Endothelial cell (in vitro differentiated cells): Measurements from ENCODE around the gene LBX2. TPM values are rescaled to one million over a fixed set of nuclear protein-coding genes. Genes with fewer than 3 reads are reported as not detected.

Experiments
- DNase-seq: peaks from one replicate; pipeline ENCODE4 v3.0.0; 2021; ENCODE audit warnings: low spot score
- H3K27ac Mint-ChIP-seq: one replicate; pipeline ENCODE4 v1.8.0; 2021; ENCODE audit warnings: mixed read lengths, inconsistent platforms; ENCODE audit not compliant: unreplicated experiment
- H3K27me3 Mint-ChIP-seq: one replicate; pipeline ENCODE4 v1.8.0; 2021; ENCODE audit warnings: mild to moderate bottlenecking, moderate library complexity, mixed read lengths, inconsistent platforms; ENCODE audit not compliant: unreplicated experiment
- H3K36me3 Mint-ChIP-seq: one replicate; pipeline ENCODE4 v1.8.0; 2021; ENCODE audit warnings: mild to moderate bottlenecking, low read depth, mixed read lengths, inconsistent platforms; ENCODE audit not compliant: unreplicated experiment
- H3K4me1 Mint-ChIP-seq: one replicate; pipeline ENCODE4 v1.8.0; 2021; ENCODE audit warnings: mild to moderate bottlenecking, mixed read lengths, inconsistent platforms; ENCODE audit not compliant: unreplicated experiment
- H3K4me3 Mint-ChIP-seq: one replicate; pipeline ENCODE4 v1.8.0; 2021; ENCODE audit warnings: mild to moderate bottlenecking, mixed read lengths, inconsistent platforms; ENCODE audit not compliant: unreplicated experiment
- H3K9me3 Mint-ChIP-seq: one replicate; pipeline ENCODE4 v1.8.0; 2021; ENCODE audit warnings: mixed read lengths, inconsistent platforms; ENCODE audit not compliant: unreplicated experiment
- total RNA-seq: library from RNA; stranded (reverse); fragmentation: NEBNext Ultra II Directional; extraction: Animal tissue kit (Norgen Biotek cat#: 25700); gene quantifications from one replicate; pipeline ENCODE4 v1.2.1, GENCODE V29; 2021; ENCODE audit not compliant: unreplicated experiment
- TF ChIP-seq, protein P1 (sequence below): fragments of 200-600 bp; sonication (generic); IDR thresholded peaks from one replicate; pipeline ENCODE4 v1.5.0; 2021; ENCODE audit warnings: antibody characterized with exemption; ENCODE audit not compliant: unreplicated experiment

The LBX2 gene
- total RNA-seq, 1 donor from 2014 or later: not detected

DNA sequence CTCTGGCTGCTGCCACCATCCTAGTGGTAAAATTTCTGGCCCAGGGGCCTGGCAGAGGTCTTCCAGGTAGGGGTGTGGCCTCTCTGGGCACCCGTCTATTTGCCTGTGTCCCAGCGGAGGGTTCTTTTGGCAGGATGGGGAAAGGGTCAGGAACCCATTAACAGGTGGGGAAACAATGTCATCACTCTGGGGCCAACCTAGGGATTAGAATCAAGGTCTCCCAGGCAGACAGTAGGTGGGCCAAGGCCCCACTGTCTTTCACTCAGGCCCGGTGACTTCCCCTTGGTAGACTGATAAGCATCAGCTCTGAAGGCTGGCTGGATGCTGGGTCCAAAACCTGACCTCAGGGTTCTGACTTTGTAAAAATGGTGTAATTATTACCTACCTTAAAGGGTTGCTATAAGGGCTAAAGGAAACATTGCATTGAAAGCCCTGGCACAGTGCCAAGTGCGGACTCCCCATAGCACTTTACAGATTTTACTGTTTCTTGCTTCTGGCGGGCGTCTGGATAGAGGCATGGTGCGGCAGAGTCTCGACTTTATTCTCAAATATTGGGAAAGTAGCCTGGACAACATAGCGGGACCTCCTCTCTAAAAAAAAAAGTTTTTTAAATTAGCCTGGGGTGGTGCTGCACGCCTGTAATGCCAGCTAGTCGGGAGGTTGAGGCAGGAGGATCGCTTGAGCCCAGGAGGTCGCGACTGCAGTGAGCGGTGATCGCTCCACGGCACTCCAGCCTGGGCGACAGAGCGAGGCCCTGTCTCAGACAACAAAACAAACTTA is 2.2 kb downstream of the LBX2 start:
- peaks cover 13% of the 10 kb centered on the region for H3K4me1 Mint-ChIP-seq
- DNase-seq: no peak
- H3K27me3 Mint-ChIP-seq: peaks cover 37% of the 10 kb centered on the region
- H3K9me3 Mint-ChIP-seq: no peaks in the 10 kb centered on the region
- H3K27ac Mint-ChIP-seq: no peak overlapping the region
- peak overlapping the region; percentile 77 for H3K4me3 Mint-ChIP-seq
- TF ChIP-seq, protein P1, sequence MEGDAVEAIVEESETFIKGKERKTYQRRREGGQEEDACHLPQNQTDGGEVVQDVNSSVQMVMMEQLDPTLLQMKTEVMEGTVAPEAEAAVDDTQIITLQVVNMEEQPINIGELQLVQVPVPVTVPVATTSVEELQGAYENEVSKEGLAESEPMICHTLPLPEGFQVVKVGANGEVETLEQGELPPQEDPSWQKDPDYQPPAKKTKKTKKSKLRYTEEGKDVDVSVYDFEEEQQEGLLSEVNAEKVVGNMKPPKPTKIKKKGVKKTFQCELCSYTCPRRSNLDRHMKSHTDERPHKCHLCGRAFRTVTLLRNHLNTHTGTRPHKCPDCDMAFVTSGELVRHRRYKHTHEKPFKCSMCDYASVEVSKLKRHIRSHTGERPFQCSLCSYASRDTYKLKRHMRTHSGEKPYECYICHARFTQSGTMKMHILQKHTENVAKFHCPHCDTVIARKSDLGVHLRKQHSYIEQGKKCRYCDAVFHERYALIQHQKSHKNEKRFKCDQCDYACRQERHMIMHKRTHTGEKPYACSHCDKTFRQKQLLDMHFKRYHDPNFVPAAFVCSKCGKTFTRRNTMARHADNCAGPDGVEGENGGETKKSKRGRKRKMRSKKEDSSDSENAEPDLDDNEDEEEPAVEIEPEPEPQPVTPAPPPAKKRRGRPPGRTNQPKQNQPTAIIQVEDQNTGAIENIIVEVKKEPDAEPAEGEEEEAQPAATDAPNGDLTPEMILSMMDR: no peak
- peaks cover 13% of the 10 kb centered on the region for H3K36me3 Mint-ChIP-seq

DNA sequence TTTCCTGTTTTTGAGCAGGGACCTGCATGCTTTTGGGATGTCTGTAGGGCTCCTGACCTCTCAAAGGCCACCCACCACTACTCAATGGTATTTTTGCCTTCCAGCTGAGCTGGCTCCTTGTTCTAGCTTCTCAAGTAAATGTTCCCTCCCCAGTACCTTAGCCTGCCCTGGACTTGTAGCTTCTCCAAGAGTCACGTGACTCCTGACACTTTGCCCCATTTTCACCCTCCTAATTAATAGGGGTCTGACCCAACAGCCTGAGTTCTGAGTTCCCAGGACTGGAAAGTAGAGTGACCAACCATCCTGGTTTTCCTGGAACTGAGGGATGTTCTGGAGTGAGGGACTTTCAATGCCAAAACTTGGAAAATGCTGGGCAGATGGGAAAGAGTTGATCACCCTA is 4.0 kb downstream of the LBX2 start:
- peaks cover 13% of the 10 kb centered on the region for H3K4me1 Mint-ChIP-seq
- TF ChIP-seq, protein P1: no peak
- no peak for DNase-seq
- H3K27ac Mint-ChIP-seq: no peak overlapping the region
- peaks cover 29% of the 10 kb centered on the region for H3K27me3 Mint-ChIP-seq
- H3K36me3 Mint-ChIP-seq: peaks cover 26% of the 10 kb centered on the region
- H3K4me3 Mint-ChIP-seq: no peak overlapping the region
- H3K9me3 Mint-ChIP-seq: no peaks in the 10 kb centered on the region

DNA sequence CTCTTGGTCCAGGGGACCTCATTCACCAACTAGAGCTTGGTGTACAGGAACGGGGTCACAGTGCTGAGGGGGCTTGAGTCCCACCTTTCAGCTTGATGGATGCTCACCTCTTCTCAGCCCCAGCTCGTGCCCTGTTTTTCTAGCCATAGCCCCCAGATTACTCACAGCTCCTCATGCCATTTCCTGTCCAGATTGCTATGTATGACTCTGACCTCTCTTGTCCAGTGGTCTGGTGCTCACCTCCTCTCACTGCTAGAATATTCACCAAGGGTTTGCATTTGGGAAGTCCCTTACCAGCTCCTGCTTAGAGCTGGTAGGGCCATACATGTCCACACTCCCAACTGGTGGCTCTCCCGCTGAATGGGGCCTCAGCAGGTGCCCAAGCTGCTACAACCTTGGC is 5.9 kb downstream of the LBX2 start:
- H3K27ac Mint-ChIP-seq: no peak overlapping the region
- TF ChIP-seq, protein P1: no peak

DNA sequence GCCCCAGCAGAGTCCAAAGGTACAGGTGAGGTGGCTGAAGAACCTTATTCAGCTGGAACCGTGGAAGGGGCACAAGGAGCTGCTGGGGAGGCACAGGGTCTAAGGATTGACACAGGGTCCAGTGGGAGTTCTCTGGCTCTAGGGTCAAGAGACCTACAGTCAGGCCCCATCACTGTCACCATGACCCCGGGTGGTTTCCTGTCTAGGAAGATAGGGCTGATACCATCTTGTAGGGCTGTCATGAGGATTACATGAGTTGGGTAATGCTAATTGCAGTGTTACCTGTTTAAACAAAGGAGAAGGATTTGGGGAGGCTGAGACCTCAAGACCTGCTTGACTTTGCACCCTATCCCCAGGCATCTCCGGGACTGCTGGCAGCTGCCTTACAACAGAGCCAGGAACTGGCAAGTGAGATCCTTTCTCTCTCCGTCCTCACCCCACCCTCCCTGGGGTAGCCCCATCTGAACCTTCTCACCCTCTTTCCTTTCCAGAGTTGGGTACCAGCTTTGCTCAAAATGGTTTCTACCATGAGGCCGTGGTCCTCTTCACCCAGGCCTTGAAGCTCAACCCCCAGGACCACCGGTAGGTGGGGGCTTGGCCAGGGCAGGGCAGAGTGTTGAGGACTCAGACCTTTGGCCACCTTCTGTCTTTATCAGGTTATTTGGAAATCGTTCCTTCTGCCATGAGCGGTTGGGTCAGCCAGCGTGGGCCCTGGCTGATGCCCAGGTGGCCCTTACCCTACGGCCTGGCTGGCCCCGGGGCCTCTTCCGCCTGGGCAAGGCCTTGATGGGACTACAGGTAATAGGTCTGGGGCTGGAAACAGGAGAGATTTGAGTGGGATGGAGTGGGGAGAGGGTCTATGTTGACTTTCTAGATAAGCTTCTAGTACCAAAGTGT is 7.5 kb downstream of the LBX2 start:
- TF ChIP-seq, protein P1: no peak
- Mint-ChIP-seq H3K4me1 (no peaks in the 10 kb centered on the region), H3K4me3 (peak overlapping the region; percentile 63), H3K36me3 (peaks cover 39% of the 10 kb centered on the region), H3K27ac (peak overlapping the region; percentile 10), H3K9me3 (no peaks in the 10 kb centered on the region), H3K27me3 (peaks cover 13% of the 10 kb centered on the region)
- DNase-seq: no peak

More for the DNA sequence above, 5.9 kb downstream of the LBX2 start:
- Mint-ChIP-seq H3K36me3 (peaks cover 39% of the 10 kb centered on the region), H3K27me3 (peaks cover 22% of the 10 kb centered on the region), H3K4me1 (peaks cover 7% of the 10 kb centered on the region), H3K9me3 (no peaks in the 10 kb centered on the region), H3K4me3 (peak overlapping the region; percentile 39)
- DNase-seq: no peak

DNA sequence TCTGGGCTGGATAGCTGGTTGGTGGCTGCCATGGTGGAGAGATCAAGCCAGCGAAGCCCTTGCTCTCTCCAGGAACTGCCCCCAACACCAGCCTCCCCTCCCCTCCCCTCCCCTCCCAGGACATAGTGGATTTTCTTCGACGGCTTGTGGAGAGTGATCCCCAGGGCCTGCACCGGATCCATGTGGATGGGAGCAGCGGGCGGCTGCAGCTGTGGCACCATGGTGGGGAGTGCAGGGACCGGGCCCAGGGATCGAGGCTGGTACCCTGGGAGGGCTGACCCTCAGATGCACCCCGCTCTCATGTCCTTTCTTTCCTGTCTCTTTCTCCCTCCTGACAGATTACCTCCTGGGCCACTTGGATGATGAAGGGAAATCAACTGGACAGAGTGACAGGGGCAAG is 9.5 kb downstream of the LBX2 start:
- peaks cover 39% of the 10 kb centered on the region for H3K36me3 Mint-ChIP-seq
- no peak overlapping the region for H3K27ac Mint-ChIP-seq
- TF ChIP-seq, protein P1: no peak
- H3K4me3 Mint-ChIP-seq: no peak overlapping the region
- no peak for DNase-seq
- H3K9me3 Mint-ChIP-seq: no peaks in the 10 kb centered on the region
- H3K4me1 Mint-ChIP-seq: no peaks in the 10 kb centered on the region
- peaks cover 11% of the 10 kb centered on the region for H3K27me3 Mint-ChIP-seq
